Caki2 (cell line): Measurements from ENCODE around the gene TXNRD2. TPM values are rescaled to one million over a fixed set of nuclear protein-coding genes. Genes with fewer than 3 reads are reported as not detected.
A peak's percentile ranks its signal among the peaks of the same experiment; 100 is the strongest.

Source experiments
- DNase-seq: peaks from one replicate; pipeline ENCODE4 v3.0.0-alpha.2; 2015; ENCODE audit warnings: low read depth
- in situ Hi-C: cut with HindIII; loops from 2 replicates; pipeline ENCODE4 v1.10.0; 2016; ENCODE audit warnings: low sequenced_read_pairs, low pct_unique_long_range_greater_than_20kb, mixed read lengths
- total RNA-seq: library from RNA; depleted of rRNA; stranded (reverse); fragments of >200 nt; shearing (Covaris generic); gene quantifications from 2 replicates; pipeline ENCODE4 v1.2.3, GENCODE V29; 2014; ENCODE audit warnings: low replicate concordance

TXNRD2 gene
- total RNA-seq, 1 experiment from 2014 or later: 54.5 TPM

- in situ Hi-C loops: no loop called here
- DNase-seq: no peak
Observed at GRCh38 chr22:19981961-19982920, 40.6 kb upstream of the TXNRD2 start.

- in situ Hi-C loops: no loop called here
- DNase-seq: no peak
Observed at GRCh38 chr22:19981171-19981960, 39.7 kb upstream of the TXNRD2 start.

DNA sequence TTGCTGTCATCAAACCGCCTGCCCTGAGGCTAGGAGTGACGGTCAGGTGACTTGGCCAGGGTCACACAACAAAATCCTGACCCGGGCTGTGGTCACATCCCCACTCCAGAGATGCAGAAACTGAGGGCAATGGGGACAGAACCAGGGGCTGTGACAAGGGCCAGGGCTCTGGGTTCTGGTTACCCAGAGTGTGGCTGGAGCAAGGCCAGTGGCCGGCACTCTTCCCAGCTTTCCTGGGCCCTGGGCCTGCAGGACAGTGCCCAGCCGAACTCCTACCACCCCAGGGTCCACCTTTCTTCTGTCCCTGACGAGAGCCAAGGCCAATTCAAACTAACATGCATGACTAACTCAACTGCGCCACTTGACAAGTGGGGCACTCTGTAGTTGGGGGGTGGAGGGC, 39.1 kb upstream of the TXNRD2 start:
- in situ Hi-C loops: no loop called here
- DNase-seq: no peak

- no peak for DNase-seq
- in situ Hi-C loops: no loop called here
Observed at GRCh38 chr22:19979712-19980493, 38.3 kb upstream of the TXNRD2 start.

GRCh38 chr22:19978748-19979147, 37.1 kb upstream of the TXNRD2 start:
- in situ Hi-C loops: no loop called here

GRCh38 chr22:19977296-19978243, 36.0 kb upstream of the TXNRD2 start:
- in situ Hi-C loops: no loop called here
- no peak for DNase-seq

More at GRCh38 chr22:19978748-19979147, 37.1 kb upstream of the TXNRD2 start:
- no peak for DNase-seq

DNA sequence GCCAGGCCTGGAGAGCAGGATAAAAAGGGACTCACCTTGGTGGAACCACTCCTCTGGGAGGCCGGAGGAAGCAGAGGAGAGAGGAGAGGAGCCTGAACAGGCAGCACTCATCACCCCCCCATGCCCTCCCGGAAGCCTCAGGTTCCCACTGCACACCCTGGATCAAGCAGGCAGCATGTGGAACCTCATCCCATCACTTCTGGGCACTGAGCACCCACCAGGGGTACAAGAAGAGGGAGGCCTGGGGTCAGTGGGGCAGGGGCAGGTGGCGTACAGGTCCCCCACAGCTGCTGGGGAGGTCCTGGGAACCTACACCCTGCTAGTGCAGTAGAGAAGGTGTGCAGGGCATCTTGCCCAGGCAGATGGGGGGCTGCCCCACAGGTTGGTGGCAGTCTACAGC, 35.1 kb upstream of the TXNRD2 start:
- no peak for DNase-seq
- in situ Hi-C loops: no loop called here

DNA sequence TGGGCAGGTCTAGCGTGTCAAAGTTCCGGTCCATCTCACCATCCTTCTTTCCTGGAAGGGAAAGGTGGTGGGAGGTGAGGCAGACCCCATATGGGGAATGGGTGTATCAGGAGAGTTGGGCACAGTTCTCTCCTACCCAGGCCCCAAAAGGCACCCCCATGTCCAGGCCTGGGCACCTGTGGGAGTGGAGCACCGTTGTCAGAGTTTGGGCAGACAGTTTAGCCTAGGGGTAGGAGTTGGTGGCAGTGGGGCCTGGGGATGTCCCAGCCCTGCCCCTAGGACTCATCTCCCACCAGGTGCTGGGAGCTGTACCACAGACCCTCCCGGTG, 34.1 kb upstream of the TXNRD2 start:
- DNase-seq: no peak
- in situ Hi-C loops: no loop called here

GRCh38 chr22:19974935-19975706, 33.5 kb upstream of the TXNRD2 start:
- in situ Hi-C loops: no loop called here
- DNase-seq: no peak

DNA sequence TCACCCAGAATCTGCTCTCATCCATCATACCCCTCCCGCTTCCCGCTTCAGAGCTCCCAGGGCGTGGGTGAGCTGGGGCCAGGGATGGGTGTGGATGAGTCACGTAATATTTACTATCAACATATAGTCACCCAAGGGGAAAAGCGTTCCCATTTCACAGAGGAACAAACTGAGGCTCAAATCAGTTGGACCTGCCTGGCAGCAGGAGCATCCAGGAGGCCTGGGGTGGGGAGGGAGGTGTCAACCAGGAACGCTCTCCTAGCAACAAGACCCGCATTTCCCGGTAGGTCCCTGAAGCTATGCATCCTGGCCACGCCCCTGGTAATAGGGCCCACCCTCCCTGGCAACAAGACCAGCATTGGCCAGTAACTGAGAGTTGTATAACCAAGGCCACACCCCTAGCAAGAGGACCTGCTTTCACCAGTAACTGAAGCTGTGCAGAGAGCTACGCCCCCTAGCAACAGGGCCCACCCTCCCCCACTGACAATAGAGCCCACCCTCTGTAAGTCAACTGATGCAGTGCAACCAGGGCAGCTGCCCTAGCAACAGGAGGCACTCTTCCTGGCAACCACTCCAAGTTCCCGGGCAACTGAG, 32.7 kb upstream of the TXNRD2 start:
- peak; percentile 85 for DNase-seq
- in situ Hi-C loops: no loop called here

DNA sequence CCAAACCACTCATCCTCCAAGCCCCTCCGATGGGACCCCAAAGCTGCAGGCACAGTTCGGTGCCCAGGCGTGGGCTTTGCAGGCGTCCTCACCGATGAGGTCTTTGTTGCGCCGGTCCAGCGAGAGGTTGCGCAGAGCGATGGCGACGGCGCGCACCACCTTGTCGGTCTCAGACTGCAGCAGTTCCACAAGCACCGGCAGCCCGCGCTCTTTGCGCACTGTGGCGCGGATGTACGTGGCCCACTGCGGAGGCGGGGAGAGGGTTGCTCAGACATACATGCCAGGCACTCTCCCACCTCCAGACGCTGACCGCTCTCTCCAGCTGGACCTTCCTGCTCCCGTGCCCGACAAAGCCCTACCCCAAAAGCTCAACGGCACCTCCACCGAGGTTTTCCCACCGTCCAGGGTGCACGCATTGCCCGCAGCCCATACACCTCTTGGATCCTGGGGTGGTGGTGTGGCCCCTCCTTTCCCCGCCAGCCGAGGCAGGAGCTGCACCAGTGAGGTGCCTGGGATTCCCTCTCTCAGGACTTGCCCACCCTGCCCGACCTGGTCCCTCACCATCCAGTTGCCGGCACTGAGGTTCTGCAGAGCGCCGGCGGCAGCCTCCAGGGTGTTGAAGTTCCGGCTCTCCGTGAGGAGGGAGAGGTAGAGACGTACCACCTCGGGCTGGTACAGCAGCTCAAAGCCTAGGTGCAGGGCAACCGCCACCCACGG, 32.1 kb upstream of the TXNRD2 start:
- in situ Hi-C loops: no loop called here
- DNase-seq: no peak

GRCh38 chr22:19972652-19973550, 31.3 kb upstream of the TXNRD2 start:
- no peak for DNase-seq
- in situ Hi-C loops: no loop called here

DNA sequence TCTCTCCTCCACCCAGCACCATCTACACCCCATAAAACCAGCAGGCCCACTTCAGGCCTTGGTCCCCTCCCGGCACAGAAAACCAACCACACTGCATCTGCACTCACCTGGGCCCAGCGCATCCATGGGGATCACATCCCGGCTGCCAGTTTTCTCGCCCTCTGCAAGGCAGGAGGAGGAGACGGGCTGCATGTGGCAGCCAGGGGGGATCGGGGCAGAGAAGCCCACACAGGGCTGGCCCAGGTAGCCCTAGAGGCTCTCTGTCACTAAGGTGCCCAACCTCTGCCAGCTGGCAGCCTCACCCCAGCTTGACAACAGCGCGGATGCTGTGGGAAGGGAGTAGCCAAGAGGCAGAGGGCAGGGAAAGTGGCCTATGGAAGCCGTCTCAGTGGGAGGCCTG, 30.6 kb upstream of the TXNRD2 start:
- in situ Hi-C loops: no loop called here
- no peak for DNase-seq

- no peak for DNase-seq
- in situ Hi-C loops: no loop called here
Observed at GRCh38 chr22:19971276-19972124, 29.9 kb upstream of the TXNRD2 start.
